HCT116 (cell line): ENCODE results near the gene RNF220. TPM values are rescaled to one million over a fixed set of nuclear protein-coding genes. Genes with fewer than 3 reads are reported as not detected.

Source experiments
- ATAC-seq: fragments of 200-7000 bp; cut with Tn5 transposase; 2 replicates; pipeline ENCODE4 v1.9.1; 2020; ENCODE audit warnings: mild to moderate bottlenecking, moderate library complexity
- BruUV-seq: library from RNA; stranded (reverse); fragments of 400-500 nt; replicated peaks from 2 replicates; lab custom pipeline; 2021; lab: Mats Ljungman, UMichigan
- CTCF ChIA-PET: fragments of 300-600 bp; sonication (Branson Sonifier 250); formaldehyde crosslinking; loops from one replicate; lab custom pipeline; 2021; ENCODE audit warnings: antibody characterized with exemption; lab: Charles Lee
- POLR2A ChIA-PET: fragments of 300-600, 350-600 bp; sonication (Branson Sonifier 250); formaldehyde crosslinking; loops from one replicate; lab custom pipeline; 2021; ENCODE audit warnings: antibody characterized with exemption; lab: Charles Lee
- RAD21 ChIA-PET, 2 experiments: fragments of 300-600 bp; sonication (Branson Sonifier 250); formaldehyde crosslinking; loops; one replicate each; lab custom pipeline; 2023; ENCODE audit warnings: low total read pairs in 2 of 2; ENCODE audit not compliant: uncharacterized antibody in 2 of 2, unreplicated experiment in 2 of 2, low non-redundant PET in 1 of 2; lab: Charles Lee
- DNase-seq: peaks from one replicate; pipeline ENCODE4 v3.0.0-alpha.2; 2010; ENCODE audit warnings: low read depth, low spot score
- H2AFZ ChIP-seq: fragments of 200-600 bp; shearing (Covaris generic), sonication (generic); 2 replicates; pipeline ENCODE4 v1.6.1; 2017; ENCODE audit warnings: low read depth, mixed run types, mixed read lengths, antibody characterized with exemption, low read length; ENCODE audit not compliant: poor library complexity, severe bottlenecking
- H3K27ac ChIP-seq: 2 replicates; pipeline ENCODE4 v1.5.1; 2012; ENCODE audit warnings: low read depth, low read length
- H3K27me3 ChIP-seq: fragments of 200-600 bp; sonication (generic); 2 replicates; pipeline ENCODE4 v1.6.1; 2016; ENCODE audit warnings: mixed run types, low read length, mixed read lengths; ENCODE audit not compliant: insufficient read depth
- H3K36me3 ChIP-seq, 2 experiments: fragments of 200-500 bp in 1 of 2; fragments of 200-600 bp in 1 of 2; sonication (Bioruptor generic) in 1 of 2; sonication (generic) in 1 of 2; 2 replicates each; pipeline versions ENCODE4 v1.5.1 to v1.6.1; 2014 to 2016; ENCODE audit warnings: low read length in 2 of 2, inconsistent platforms in 1 of 2, mixed read lengths in 1 of 2, mixed run types in 1 of 2; ENCODE audit not compliant: insufficient read depth in 2 of 2, control insufficient read depth in 1 of 2
- H3K4me1 ChIP-seq, 2 experiments: fragments of 200-600 bp in 1 of 2; sonication (generic) in 1 of 2; 2 replicates each; pipeline versions ENCODE4 v1.5.1 to v1.6.1; 2012 to 2017; ENCODE audit warnings: low read length in 2 of 2, inconsistent platforms in 1 of 2, mild to moderate bottlenecking in 1 of 2, mixed read lengths in 1 of 2, mixed run types in 1 of 2, moderate library complexity in 1 of 2; ENCODE audit not compliant: insufficient read depth in 2 of 2, control insufficient read depth in 1 of 2
- H3K4me2 ChIP-seq: fragments of 200-600 bp; sonication (generic); 2 replicates; pipeline ENCODE4 v1.6.1; 2017; ENCODE audit warnings: mixed run types, low read length, mixed read lengths
- H3K4me3 ChIP-seq, 2 experiments: fragments of 200-600 bp in 1 of 2; sonication (generic) in 1 of 2; replicated peaks in 1 of 2; 2 replicates each; pipeline ENCODE4 v1.5.1; 2011 to 2016; ENCODE audit warnings: low read length in 2 of 2, control low read depth in 1 of 2, low read depth in 1 of 2, mild to moderate bottlenecking in 1 of 2, mixed read lengths in 1 of 2, mixed run types in 1 of 2
- H3K79me2 ChIP-seq: fragments of 200-600 bp; sonication (generic); 2 replicates; pipeline ENCODE4 v1.6.1; 2017; ENCODE audit warnings: mild to moderate bottlenecking, mixed run types, low read length, moderate library complexity, mixed read lengths; ENCODE audit not compliant: insufficient read depth
- H3K9ac ChIP-seq: fragments of 200-600 bp; sonication (generic); 2 replicates; pipeline ENCODE4 v1.6.1; 2016; ENCODE audit warnings: low read length, mixed read lengths
- H3K9me2 ChIP-seq: fragments of 200-600 bp; sonication (generic), shearing (Covaris generic); 2 replicates; pipeline ENCODE4 v1.6.1; 2017; ENCODE audit warnings: mixed run types, mild to moderate bottlenecking, moderate library complexity; ENCODE audit not compliant: insufficient read depth
- H3K9me3 ChIP-seq, 2 experiments: fragments of 200-500 bp in 1 of 2; fragments of 200-600 bp in 1 of 2; sonication (Bioruptor generic) in 1 of 2; sonication (generic) in 1 of 2; 2 replicates each; pipeline ENCODE4 v1.6.1; 2014 to 2017; ENCODE audit warnings: low read length in 2 of 2, mixed read lengths in 2 of 2, inconsistent platforms in 1 of 2, low read depth in 1 of 2, mild to moderate bottlenecking in 1 of 2, mixed run types in 1 of 2, moderate library complexity in 1 of 2; ENCODE audit not compliant: control insufficient read depth in 1 of 2, insufficient read depth in 1 of 2
- H4K20me1 ChIP-seq: fragments of 200-600 bp; sonication (generic), shearing (Covaris generic); 2 replicates; pipeline ENCODE4 v1.6.1; 2017; ENCODE audit warnings: mixed run types, mild to moderate bottlenecking, moderate library complexity; ENCODE audit not compliant: insufficient read depth
- ATF3 ChIP-seq: IDR thresholded peaks from 2 replicates; pipeline ENCODE4 v1.6.1; 2012
- CBX3 ChIP-seq: IDR thresholded peaks from 2 replicates; pipeline ENCODE4 v1.6.1; 2012; ENCODE audit warnings: low read depth
- CEBPB ChIP-seq: IDR thresholded peaks from 2 replicates; pipeline ENCODE4 v1.6.1; 2012; ENCODE audit warnings: low read depth
- CTCF ChIP-seq, 3 experiments: fragments of 200-600 bp in 1 of 3; sonication (generic) in 1 of 3; IDR thresholded peaks in 2 of 3; conservative IDR thresholded peaks in 1 of 3; 2 replicates each; pipeline ENCODE4 v1.5.1; 2012 to 2017; ENCODE audit warnings: low read depth in 2 of 3, low read length in 2 of 3, antibody characterized with exemption in 1 of 3, borderline replicate concordance in 1 of 3, control low read depth in 1 of 3, mild to moderate bottlenecking in 1 of 3, mixed read lengths in 1 of 3, mixed run types in 1 of 3, moderate library complexity in 1 of 3; ENCODE audit not compliant: insufficient read depth in 1 of 3
- ELF1 ChIP-seq: IDR thresholded peaks from 2 replicates; pipeline ENCODE4 v1.6.1; 2012; ENCODE audit warnings: low read depth, borderline replicate concordance
- EZH2phosphoT487 ChIP-seq: fragments of 200-600 bp; IDR thresholded peaks from 2 replicates; pipeline ENCODE4 v1.6.1; 2018; ENCODE audit warnings: antibody characterized with exemption, borderline replicate concordance
- FOSL1 ChIP-seq: IDR thresholded peaks from 2 replicates; pipeline ENCODE4 v1.6.1; 2012; ENCODE audit warnings: low read depth
- JUND ChIP-seq: IDR thresholded peaks from 2 replicates; pipeline ENCODE4 v1.6.1; 2012
- POLR2A ChIP-seq: IDR thresholded peaks from 2 replicates; pipeline ENCODE4 v1.7.0; 2011; ENCODE audit warnings: borderline replicate concordance; ENCODE audit not compliant: insufficient read depth, insufficient read length; ENCODE audit errors: extremely low read depth
- RAD21 ChIP-seq: IDR thresholded peaks from 2 replicates; pipeline ENCODE4 v1.6.1; 2012; ENCODE audit warnings: low read depth, mild to moderate bottlenecking
- SIN3A ChIP-seq: IDR thresholded peaks from 2 replicates; pipeline ENCODE4 v1.6.1; 2012; ENCODE audit warnings: low read depth
- SP1 ChIP-seq: IDR thresholded peaks from 2 replicates; pipeline ENCODE4 v1.6.1; 2012; ENCODE audit warnings: low read depth
- TCF7L2 ChIP-seq: IDR thresholded peaks from 2 replicates; pipeline ENCODE4 v1.7.0; 2011; ENCODE audit warnings: borderline replicate concordance, inconsistent platforms; ENCODE audit not compliant: insufficient read depth, insufficient read length; ENCODE audit errors: extremely low read depth
- YY1 ChIP-seq: IDR thresholded peaks from 2 replicates; pipeline ENCODE4 v1.6.1; 2011; ENCODE audit warnings: low read length, low read depth, moderate library complexity, mild to moderate bottlenecking; ENCODE audit not compliant: insufficient replicate concordance; ENCODE audit errors: extremely low read depth
- ZFX ChIP-seq: fragments of 450-650 bp; IDR thresholded peaks from 2 replicates; pipeline ENCODE4 v1.6.1; 2017
- intact Hi-C: fragments of 100-400 bp; cut with micrococcal nuclease; formaldehyde crosslinking; loops from 2 replicates; pipeline ENCODE4 v1.10.0; 2022
- total RNA-seq: library from RNA; stranded (reverse); gene quantifications from one replicate; pipeline ENCODE4 v1.2.1, GENCODE V29; 2021; ENCODE audit not compliant: unreplicated experiment
- TF ChIP-seq, protein P1 (sequence below): IDR thresholded peaks from 2 replicates; pipeline ENCODE4 v1.6.1; 2012
- TF ChIP-seq, protein P2 (sequence below): IDR thresholded peaks from 2 replicates; pipeline ENCODE4 v1.6.1; 2011; ENCODE audit warnings: mild to moderate bottlenecking, low read length, moderate library complexity; ENCODE audit not compliant: insufficient replicate concordance; ENCODE audit errors: extremely low read depth

Gene RNF220
- total RNA-seq, 1 experiment from 2014 or later: 84.5 TPM

- CTCF ChIA-PET: no interaction called here
- H3K9ac ChIP-seq: no peak overlapping the region
- no peak overlapping the region for H3K27ac ChIP-seq
- H3K4me3 ChIP-seq: no peak overlapping the region
- RAD21 ChIA-PET: no interaction called here
- ATAC-seq (no peak), DNase-seq (no peak)
- peaks cover 4 to 15% of the 10 kb centered on the region in 2 experiments; a peak in 2 of 4 replicates for H3K4me1 ChIP-seq
- no peak overlapping the region for H3K4me2 ChIP-seq
- POLR2A ChIA-PET: no interaction called here
- no peak overlapping the region for H2AFZ ChIP-seq
- no peaks in the 10 kb centered on the region for H3K36me3 ChIP-seq
- TF ChIP-seq POLR2A (no peak), SP1 (no peak), FOSL1 (no peak), ELF1 (no peak), ZFX (no peak), CBX3 (no peak), YY1 (no peak), SIN3A (no peak), EZH2phosphoT487 (no peak), TCF7L2 (no peak), JUND (no peak), RAD21 (no peak), CTCF (IDR thresholded peaks at IDR 0.05 in 2 of 3, conservative IDR thresholded peaks at IDR 0.05 in 1 of 3; ENCODE audit: borderline replicate concordance in 1 of 3, insufficient read depth in 1 of 3, low read depth in 2 of 3, low read length in 2 of 3) (no peak), ATF3 (no peak), CEBPB (no peak)
- TF ChIP-seq, protein P1, sequence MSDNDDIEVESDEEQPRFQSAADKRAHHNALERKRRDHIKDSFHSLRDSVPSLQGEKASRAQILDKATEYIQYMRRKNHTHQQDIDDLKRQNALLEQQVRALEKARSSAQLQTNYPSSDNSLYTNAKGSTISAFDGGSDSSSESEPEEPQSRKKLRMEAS: no peak
- TF ChIP-seq, protein P2, sequence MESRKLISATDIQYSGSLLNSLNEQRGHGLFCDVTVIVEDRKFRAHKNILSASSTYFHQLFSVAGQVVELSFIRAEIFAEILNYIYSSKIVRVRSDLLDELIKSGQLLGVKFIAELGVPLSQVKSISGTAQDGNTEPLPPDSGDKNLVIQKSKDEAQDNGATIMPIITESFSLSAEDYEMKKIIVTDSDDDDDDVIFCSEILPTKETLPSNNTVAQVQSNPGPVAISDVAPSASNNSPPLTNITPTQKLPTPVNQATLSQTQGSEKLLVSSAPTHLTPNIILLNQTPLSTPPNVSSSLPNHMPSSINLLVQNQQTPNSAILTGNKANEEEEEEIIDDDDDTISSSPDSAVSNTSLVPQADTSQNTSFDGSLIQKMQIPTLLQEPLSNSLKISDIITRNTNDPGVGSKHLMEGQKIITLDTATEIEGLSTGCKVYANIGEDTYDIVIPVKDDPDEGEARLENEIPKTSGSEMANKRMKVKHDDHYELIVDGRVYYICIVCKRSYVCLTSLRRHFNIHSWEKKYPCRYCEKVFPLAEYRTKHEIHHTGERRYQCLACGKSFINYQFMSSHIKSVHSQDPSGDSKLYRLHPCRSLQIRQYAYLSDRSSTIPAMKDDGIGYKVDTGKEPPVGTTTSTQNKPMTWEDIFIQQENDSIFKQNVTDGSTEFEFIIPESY: no peak
- H3K79me2 ChIP-seq: no peaks in the 10 kb centered on the region
- intact Hi-C loops: no loop called here
- H3K9me3 ChIP-seq: no peaks in the 10 kb centered on the region
- H3K9me2 ChIP-seq: no peaks in the 10 kb centered on the region
- H4K20me1 ChIP-seq: no peaks in the 10 kb centered on the region
- H3K27me3 ChIP-seq: no peaks in the 10 kb centered on the region
- BruUV-seq: no TSS peak
These were observed 3.1 kb downstream of the RNF220 start for GRCh38 chr1:44408212-44408582.
